ENCODE data around the gene SEL1L3.

GRCh38 chr4:25757452-25757851 lies 105.3 kb downstream of the SEL1L3 start:
- TF ChIP-seq GABPA (IDR thresholded peaks at IDR 0.05; ENCODE audit: low read depth) = no peak
- TF ChIP-seq CTCF (IDR thresholded peaks at IDR 0.05; ENCODE audit: insufficient read depth, low read length) = no peak
- no peak for TF ChIP-seq POLR2AphosphoS5 (IDR thresholded peaks at IDR 0.05; ENCODE audit: low read depth)
